PC-3 (cell line): Measurements from ENCODE around the gene PKP2. TPM values are rescaled to one million over a fixed set of nuclear protein-coding genes. Genes with fewer than 3 reads are reported as not detected.

ENCODE experiments used
- ATAC-seq: fragments of 200-7000 bp; cut with Tn5 transposase; 2 replicates; pipeline ENCODE4 v1.9.1; 2020; ENCODE audit warnings: mild to moderate bottlenecking, moderate library complexity
- BruUV-seq: library from RNA; stranded (reverse); fragments of 400-500 nt; replicated peaks from 2 replicates; lab custom pipeline; 2021; lab: Mats Ljungman, UMichigan
- CTCF ChIA-PET: fragments of 300-600 bp; sonication (Branson Sonifier 250); formaldehyde crosslinking; loops from one replicate; lab custom pipeline; 2022; ENCODE audit warnings: antibody characterized with exemption; lab: Charles Lee
- POLR2A ChIA-PET: fragments of 300-600 bp; sonication (Branson Sonifier 250); formaldehyde crosslinking; loops from one replicate; lab custom pipeline; 2022; ENCODE audit warnings: antibody characterized with exemption; ENCODE audit not compliant: unreplicated experiment; lab: Charles Lee
- DNase-seq: peaks from one replicate; pipeline ENCODE4 v3.0.0-alpha.2; 2015
- H2AFZ ChIP-seq: fragments of 300-600 bp; sonication (generic); 2 replicates; pipeline ENCODE4 v1.6.0; 2016; ENCODE audit warnings: antibody characterized with exemption, low read length
- H3F3A ChIP-seq: fragments of 300-600 bp; sonication (generic); one replicate; pipeline ENCODE4 v1.6.0; 2017; ENCODE audit warnings: antibody characterized with exemption, low read length, control low read depth, mild to moderate bottlenecking; ENCODE audit not compliant: unreplicated experiment
- H3K27ac ChIP-seq: fragments of 300-600 bp; sonication (generic); 2 replicates; pipeline ENCODE4 v1.5.1; 2016; ENCODE audit warnings: mild to moderate bottlenecking, low read length
- H3K27me3 ChIP-seq: fragments of 300-600 bp; sonication (generic); 2 replicates; pipeline ENCODE4 v1.6.1; 2016; ENCODE audit warnings: low read length, mixed read lengths
- H3K36me3 ChIP-seq: fragments of 300-600 bp; sonication (generic); 2 replicates; pipeline ENCODE4 v1.6.1; 2016; ENCODE audit warnings: low read depth, mixed run types, low read length, mixed read lengths
- H3K4me1 ChIP-seq: fragments of 300-600 bp; sonication (generic); 2 replicates; pipeline ENCODE4 v1.5.1; 2016; ENCODE audit warnings: low read length; ENCODE audit not compliant: insufficient read depth
- H3K4me2 ChIP-seq: fragments of 300-600 bp; sonication (generic); 2 replicates; pipeline ENCODE4 v1.6.0; 2016; ENCODE audit warnings: low read length
- H3K4me3 ChIP-seq: fragments of 300-600 bp; sonication (generic); 2 replicates; pipeline ENCODE4 v1.5.1; 2016; ENCODE audit warnings: mild to moderate bottlenecking, low read length, mixed read lengths
- H3K79me2 ChIP-seq: fragments of 300-600 bp; sonication (generic); 2 replicates; pipeline ENCODE4 v1.6.1; 2017; ENCODE audit warnings: low read length, mixed read lengths
- H3K9ac ChIP-seq: fragments of 300-600 bp; sonication (generic); 2 replicates; pipeline ENCODE4 v1.6.0; 2016; ENCODE audit warnings: mild to moderate bottlenecking, low read length
- H3K9me2 ChIP-seq: fragments of 300-600 bp; sonication (generic); replicated peaks from 2 replicates; pipeline ENCODE4 v1.6.1; 2016; ENCODE audit warnings: mixed run types, low read length, mixed read lengths
- H3K9me3 ChIP-seq: fragments of 300-600 bp; sonication (generic); 2 replicates; pipeline ENCODE4 v1.6.1; 2016; ENCODE audit warnings: low read length, mixed read lengths
- H4K20me1 ChIP-seq: fragments of 300-600 bp; sonication (generic); 2 replicates; pipeline ENCODE4 v1.6.1; 2016; ENCODE audit warnings: low read length, mixed read lengths
- CTCF ChIP-seq: fragments of 300-600 bp; sonication (generic); conservative IDR thresholded peaks from 2 replicates; pipeline ENCODE4 v1.5.1; 2017; ENCODE audit warnings: antibody characterized with exemption, low read depth, mild to moderate bottlenecking, low read length
- EZH2 ChIP-seq: fragments of 300-600 bp; sonication (generic); IDR thresholded peaks from one replicate; pipeline ENCODE4 v1.6.1; 2017; ENCODE audit warnings: antibody characterized with exemption, mild to moderate bottlenecking, low read length; ENCODE audit not compliant: unreplicated experiment
- EZH2phosphoT487 ChIP-seq: fragments of 300-600 bp; sonication (generic); IDR thresholded peaks from 2 replicates; pipeline ENCODE4 v1.6.1; 2018; ENCODE audit warnings: mild to moderate bottlenecking, antibody characterized with exemption, low read length, borderline replicate concordance
- intact Hi-C: fragments of 100-400 bp; cut with micrococcal nuclease; formaldehyde crosslinking; loops from 2 replicates; pipeline ENCODE4 v1.9.0; 2023
- total RNA-seq: library from RNA; depleted of rRNA; stranded (reverse); fragments of >200 nt; gene quantifications from 2 replicates; pipeline ENCODE4 v1.2.3, GENCODE V29; 2014

The PKP2 gene
- total RNA-seq, 1 experiment from 2014 or later, result 12.7 TPM

GRCh38 chr12:32794281-32794680 is 102.3 kb downstream of the PKP2 start:
- H3F3A ChIP-seq, result no peaks in the 10 kb centered on the region
- H3K9ac ChIP-seq, result no peak overlapping the region
- ATAC-seq, result no peak
- ChIA-PET CTCF (no interaction called here), POLR2A (no interaction called here)
- TF ChIP-seq CTCF (no peak), EZH2 (no peak), EZH2phosphoT487 (no peak)
- H3K4me2 ChIP-seq, result no peak overlapping the region
- no peaks in the 10 kb centered on the region for H3K36me3 ChIP-seq
- no TSS peak for BruUV-seq
- no peaks in the 10 kb centered on the region for H4K20me1 ChIP-seq
- H3K9me3 ChIP-seq, result no peaks in the 10 kb centered on the region
- no peaks in the 10 kb centered on the region for H3K9me2 ChIP-seq
- intact Hi-C loops, result no loop called here
- H3K4me1 ChIP-seq, result no peaks in the 10 kb centered on the region
- no peak overlapping the region for H3K27ac ChIP-seq
- no peak overlapping the region for H2AFZ ChIP-seq
- no peak overlapping the region for H3K4me3 ChIP-seq
- no peak for DNase-seq
- no peaks in the 10 kb centered on the region for H3K79me2 ChIP-seq
- no peaks in the 10 kb centered on the region for H3K27me3 ChIP-seq

- TF ChIP-seq EZH2 (no peak), EZH2phosphoT487 (no peak), CTCF (no peak)
- H3K9me3 ChIP-seq, result no peaks in the 10 kb centered on the region
- no peak overlapping the region for H2AFZ ChIP-seq
- H3K4me3 ChIP-seq, result no peak overlapping the region
- H3K4me1 ChIP-seq, result no peaks in the 10 kb centered on the region
- no peaks in the 10 kb centered on the region for H3K36me3 ChIP-seq
- no peaks in the 10 kb centered on the region for H3K9me2 ChIP-seq
- ChIA-PET CTCF (no interaction called here), POLR2A (no interaction called here)
- H3K79me2 ChIP-seq, result no peaks in the 10 kb centered on the region
- H3K4me2 ChIP-seq, result no peak overlapping the region
- no peaks in the 10 kb centered on the region for H3K27me3 ChIP-seq
- no TSS peak for BruUV-seq
- H3F3A ChIP-seq, result no peaks in the 10 kb centered on the region
- ATAC-seq (no peak), DNase-seq (no peak)
- no peak overlapping the region for H3K9ac ChIP-seq
- intact Hi-C loops, result no loop called here
- no peak overlapping the region for H3K27ac ChIP-seq
- no peaks in the 10 kb centered on the region for H4K20me1 ChIP-seq
Measured at GRCh38 chr12:32789916-32790315, 106.7 kb downstream of the PKP2 start.

- TF ChIP-seq EZH2phosphoT487, result no peak
- TF ChIP-seq CTCF, result no peak
- no peak for TF ChIP-seq EZH2
- no peaks in the 10 kb centered on the region for H3K9me3 ChIP-seq
- no peak overlapping the region for H3K9ac ChIP-seq
- no peak overlapping the region for H3K4me2 ChIP-seq
- H3K9me2 ChIP-seq, result no peaks in the 10 kb centered on the region
- H3K4me1 ChIP-seq, result no peaks in the 10 kb centered on the region
- H3K4me3 ChIP-seq, result no peak overlapping the region
- H2AFZ ChIP-seq, result no peak overlapping the region
- no peaks in the 10 kb centered on the region for H3K79me2 ChIP-seq
- CTCF ChIA-PET, result no interaction called here
- H3K36me3 ChIP-seq, result no peaks in the 10 kb centered on the region
- intact Hi-C loops, result no loop called here
- H3F3A ChIP-seq, result no peaks in the 10 kb centered on the region
- no peaks in the 10 kb centered on the region for H4K20me1 ChIP-seq
- DNase-seq (no peak), ATAC-seq (no peak)
- BruUV-seq, result no TSS peak
- POLR2A ChIA-PET, result no interaction called here
- no peaks in the 10 kb centered on the region for H3K27me3 ChIP-seq
- no peak overlapping the region for H3K27ac ChIP-seq
Measured at GRCh38 chr12:32789446-32789845, 107.1 kb downstream of the PKP2 start.
